Measurements from ENCODE around the gene EVA1B. TPM values are rescaled to one million over a fixed set of nuclear protein-coding genes. Genes with fewer than 3 reads are reported as not detected.

The EVA1B gene
- total and polyA plus RNA-seq, 2 of the 4 experiments (the other 2 are of a cell fraction) = 49.8 to 64.6 TPM

DNA sequence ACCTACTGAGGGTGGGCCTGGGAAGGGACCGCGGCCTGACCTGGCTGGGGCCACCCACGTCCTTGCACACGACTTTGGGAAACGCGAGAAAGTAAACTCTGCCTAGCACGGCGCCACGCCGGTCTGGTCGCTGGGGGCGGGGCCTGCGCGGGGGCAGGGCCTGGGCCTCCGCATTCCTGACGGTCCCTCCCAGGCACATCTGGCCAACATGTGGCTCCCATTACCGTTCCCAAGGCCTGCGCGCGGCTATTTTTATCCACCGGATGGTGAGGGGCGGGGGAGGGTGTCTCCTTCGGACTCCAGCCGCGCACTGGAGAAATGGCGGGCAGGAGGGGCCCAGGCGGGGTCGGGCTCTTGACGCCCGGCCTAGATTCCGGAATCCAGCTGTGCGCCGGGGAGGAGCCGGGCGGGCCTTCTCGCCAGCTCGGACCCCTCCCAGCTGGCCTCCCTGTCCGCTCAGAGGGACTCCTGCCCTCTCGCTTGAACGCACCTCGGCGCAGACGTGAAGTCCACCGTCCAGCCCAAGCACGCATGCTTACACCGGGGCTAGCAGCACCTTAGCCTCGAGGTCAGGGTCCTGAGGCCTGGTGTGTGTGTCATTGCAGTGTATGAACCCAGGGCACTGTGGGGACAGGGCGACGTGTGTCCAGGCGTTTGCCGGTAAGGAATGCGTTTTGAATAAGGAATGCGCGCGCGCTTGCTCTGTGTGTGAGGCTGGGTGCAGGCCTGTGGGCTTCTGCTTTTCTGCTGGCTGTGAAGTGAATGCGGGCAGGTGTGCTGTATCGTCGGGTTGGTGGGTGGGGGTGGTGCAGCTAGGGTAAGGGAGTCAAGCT lies 2.1 kb downstream of the EVA1B start (continued):
- no peak for TF ChIP-seq RCOR1 (IDR thresholded peaks at IDR 0.05; ENCODE audit: insufficient replicate concordance, low read length)
- no peak for TF ChIP-seq CHD1 (IDR thresholded peaks at IDR 0.05; ENCODE audit: low read depth, low read length)
- peak; percentile 83 for TF ChIP-seq MAZ (IDR thresholded peaks at IDR 0.05; ENCODE audit: borderline replicate concordance, low read depth, low read length)
- TF ChIP-seq FOS (IDR thresholded peaks at IDR 0.05; ENCODE audit: low read depth, low read length) = no peak
- TF ChIP-seq MXI1 (IDR thresholded peaks at IDR 0.05; ENCODE audit: borderline replicate concordance, low read depth, low read length) = peak; percentile 63; the same call in 1 of the 2 replicates
- no peak for TF ChIP-seq CEBPB (IDR thresholded peaks at IDR 0.05; ENCODE audit: low read depth, low read length)
- TF ChIP-seq NFE2L2 (IDR thresholded peaks at IDR 0.05; ENCODE audit: low read depth, low read length) = no peak

Measured in IMR-90 (cell line).